GM20000 (cell line): Measurements from ENCODE around the gene PRR3.

ENCODE experiments used
- DNase-seq: peaks from one replicate; pipeline ENCODE4 v3.0.0; 2012; ENCODE audit warnings: low spot score
- TF ChIP-seq, protein P1 (sequence below): IDR thresholded peaks from 2 replicates; pipeline ENCODE4 v1.5.1; 2012; ENCODE audit warnings: mild to moderate bottlenecking, control low read depth; ENCODE audit errors: extremely low read depth, missing control alignments

Gene PRR3

DNA sequence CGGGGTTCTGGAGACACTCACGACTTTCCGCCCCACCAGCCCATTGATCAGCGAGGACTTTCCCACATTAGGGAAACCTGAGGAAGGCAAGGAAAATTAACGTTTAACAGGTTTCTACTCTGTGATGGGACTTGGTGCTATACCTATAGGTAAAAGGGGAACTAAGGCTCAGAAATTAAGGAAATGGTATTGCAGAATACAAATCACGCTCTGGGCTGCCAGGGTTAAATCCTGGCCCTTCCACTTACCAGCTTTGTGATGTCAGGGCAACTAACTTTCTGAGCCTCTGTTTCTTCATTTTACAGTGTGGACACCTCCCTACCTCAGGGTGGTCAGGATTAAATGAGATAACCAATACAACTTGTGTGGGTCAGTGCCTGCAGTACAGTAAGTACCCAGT is 9.6 kb upstream of the PRR3 start:
- TF ChIP-seq, protein P1, sequence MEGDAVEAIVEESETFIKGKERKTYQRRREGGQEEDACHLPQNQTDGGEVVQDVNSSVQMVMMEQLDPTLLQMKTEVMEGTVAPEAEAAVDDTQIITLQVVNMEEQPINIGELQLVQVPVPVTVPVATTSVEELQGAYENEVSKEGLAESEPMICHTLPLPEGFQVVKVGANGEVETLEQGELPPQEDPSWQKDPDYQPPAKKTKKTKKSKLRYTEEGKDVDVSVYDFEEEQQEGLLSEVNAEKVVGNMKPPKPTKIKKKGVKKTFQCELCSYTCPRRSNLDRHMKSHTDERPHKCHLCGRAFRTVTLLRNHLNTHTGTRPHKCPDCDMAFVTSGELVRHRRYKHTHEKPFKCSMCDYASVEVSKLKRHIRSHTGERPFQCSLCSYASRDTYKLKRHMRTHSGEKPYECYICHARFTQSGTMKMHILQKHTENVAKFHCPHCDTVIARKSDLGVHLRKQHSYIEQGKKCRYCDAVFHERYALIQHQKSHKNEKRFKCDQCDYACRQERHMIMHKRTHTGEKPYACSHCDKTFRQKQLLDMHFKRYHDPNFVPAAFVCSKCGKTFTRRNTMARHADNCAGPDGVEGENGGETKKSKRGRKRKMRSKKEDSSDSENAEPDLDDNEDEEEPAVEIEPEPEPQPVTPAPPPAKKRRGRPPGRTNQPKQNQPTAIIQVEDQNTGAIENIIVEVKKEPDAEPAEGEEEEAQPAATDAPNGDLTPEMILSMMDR: no peak
- DNase-seq: no peak

DNA sequence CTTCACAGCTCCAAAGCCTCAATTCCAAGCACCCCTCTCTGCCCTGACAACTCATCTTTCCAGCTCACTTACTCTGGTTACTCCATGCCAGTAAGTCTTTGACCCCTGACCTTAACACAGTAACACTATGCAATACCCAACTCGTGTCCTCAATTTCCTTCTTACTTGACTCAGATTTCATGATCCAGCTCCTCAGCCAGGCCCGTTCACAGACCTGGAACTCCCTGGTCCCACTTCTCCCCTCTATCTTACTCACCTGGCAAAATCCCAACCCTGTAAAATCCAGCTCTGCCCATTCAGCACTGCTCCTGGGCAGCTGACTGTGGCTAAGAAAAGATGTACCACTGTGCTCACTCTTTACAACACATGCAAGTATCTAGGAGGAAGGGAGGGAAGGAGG is 8.7 kb upstream of the PRR3 start:
- TF ChIP-seq, protein P1: no peak
- DNase-seq: no peak

DNA sequence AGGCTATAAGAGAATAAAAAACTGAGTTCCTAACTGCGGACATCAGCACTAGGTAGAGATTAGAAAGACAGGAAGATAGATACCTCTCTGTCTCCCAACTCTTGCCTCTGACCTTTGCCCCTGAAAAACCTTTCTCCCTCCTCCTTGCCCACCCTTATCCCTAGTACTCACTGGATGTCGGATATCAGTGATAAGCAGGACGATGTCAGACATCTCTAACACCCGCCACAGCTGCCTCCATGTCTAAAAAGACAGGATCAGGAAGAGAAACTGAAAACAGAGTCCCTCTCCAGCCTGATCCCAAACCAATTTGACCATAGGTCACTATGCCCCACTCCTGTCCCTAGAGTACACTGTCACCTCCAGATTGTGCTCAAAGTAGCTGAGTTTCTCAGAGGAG is 2.7 kb upstream of the PRR3 start:
- no peak for DNase-seq
- TF ChIP-seq, protein P1: no peak

DNA sequence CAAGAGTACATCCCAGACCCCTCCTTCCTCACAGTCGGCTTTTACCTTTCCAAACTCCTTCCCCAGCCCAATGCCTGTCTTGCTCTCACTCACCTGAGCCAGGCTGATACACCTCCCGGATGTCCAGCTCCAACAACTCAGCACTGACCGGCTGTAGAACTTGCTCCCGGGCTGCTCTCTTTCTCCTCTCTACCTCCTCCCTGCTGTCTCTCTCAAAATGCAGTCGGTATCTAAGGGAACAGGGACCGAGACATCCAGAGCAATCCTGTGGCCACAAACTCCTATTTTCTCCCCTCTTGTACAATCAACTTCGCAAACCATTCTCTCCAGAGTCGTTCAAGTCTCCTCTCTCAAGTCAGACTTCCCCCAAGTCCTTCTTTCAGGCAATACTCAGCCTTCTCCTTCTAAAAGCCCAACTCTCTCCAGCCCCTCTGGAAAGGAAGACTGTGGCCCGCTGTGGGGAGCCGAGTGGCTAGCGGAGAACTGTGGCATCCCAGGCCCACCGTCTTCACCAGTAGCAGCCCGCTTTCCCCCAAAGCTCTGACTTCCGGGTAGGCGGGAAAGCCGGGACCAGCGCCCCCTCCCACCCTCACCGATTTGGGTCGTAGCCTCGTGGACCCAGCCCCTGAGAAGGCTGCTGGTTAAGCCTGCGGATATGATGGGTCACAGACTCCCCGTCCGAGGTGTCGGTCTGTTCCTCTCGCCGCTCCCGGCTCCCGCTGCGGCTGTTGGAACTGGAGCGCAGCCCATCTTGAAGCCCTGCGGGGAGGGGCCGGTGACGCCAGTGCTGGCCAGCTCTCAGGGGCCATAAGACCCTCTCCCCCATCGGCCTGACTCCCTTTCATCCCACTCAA is 1.9 kb upstream of the PRR3 start:
- TF ChIP-seq, protein P1: no peak
- no peak for DNase-seq

DNA sequence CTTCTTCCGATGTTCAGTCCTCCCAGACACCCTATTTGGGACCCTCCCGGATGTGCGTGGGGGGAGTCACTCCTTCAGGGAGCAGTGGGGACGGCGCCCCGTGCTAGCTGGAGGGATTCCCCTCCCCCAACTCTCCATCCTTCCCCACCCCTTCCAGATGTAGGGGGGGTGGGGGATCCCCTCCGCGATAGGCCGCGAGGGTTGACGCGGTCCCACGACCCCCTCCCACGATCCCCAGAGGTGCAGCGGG is 1.4 kb upstream of the PRR3 start:
- TF ChIP-seq, protein P1: no peak

DNA sequence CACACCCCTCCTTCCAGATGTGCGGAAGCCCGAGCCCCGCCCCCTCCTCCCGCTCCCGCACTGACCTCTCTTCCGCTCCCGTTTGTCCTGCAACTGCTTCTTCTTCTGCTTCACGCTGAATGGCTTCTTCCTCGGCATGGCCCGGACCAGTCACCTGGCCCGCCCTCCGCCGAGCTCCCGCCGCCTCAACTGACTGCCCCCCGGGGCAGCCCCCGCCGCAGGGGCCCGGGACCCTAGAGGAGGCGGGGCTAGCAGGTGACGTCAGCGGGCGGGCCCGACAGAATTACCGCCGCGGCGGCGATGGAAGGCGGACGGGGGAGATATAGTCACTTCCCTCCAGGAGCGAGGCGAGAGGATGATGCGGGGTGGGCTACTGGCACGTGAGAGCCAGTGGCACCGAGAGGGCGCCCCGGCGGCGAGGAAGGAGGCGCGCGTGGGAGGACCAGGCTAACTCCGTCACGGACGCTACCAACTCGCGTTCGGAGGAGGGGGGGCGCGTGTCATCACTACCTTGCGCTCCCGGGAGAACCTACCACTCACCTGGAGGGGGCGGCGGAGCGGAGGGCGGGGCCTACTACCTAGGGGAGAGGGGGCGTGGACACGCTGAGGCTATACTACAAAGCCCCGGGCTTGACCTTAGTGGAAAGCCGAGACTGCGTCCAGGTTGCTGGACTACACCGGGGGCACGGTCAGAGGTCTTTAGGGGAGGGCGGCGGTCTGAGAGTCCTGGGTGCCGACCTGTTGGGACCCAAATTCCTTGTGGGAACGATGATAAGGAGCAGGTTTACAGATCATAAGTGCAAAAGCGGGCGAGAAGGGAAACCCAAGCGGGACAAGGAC is 809 bp upstream of the PRR3 start, which contains the start of gene GNL1:
TSS of gene GNL1 (minus strand) at position 424 of the 840 bp plus-strand sequence. CDS start at position 138, 286 bp downstream.
- DNase-seq: peak; percentile 92
- TF ChIP-seq, protein P1: no peak

More for the DNA sequence above, 1.4 kb upstream of the PRR3 start:
- no peak for DNase-seq

DNA sequence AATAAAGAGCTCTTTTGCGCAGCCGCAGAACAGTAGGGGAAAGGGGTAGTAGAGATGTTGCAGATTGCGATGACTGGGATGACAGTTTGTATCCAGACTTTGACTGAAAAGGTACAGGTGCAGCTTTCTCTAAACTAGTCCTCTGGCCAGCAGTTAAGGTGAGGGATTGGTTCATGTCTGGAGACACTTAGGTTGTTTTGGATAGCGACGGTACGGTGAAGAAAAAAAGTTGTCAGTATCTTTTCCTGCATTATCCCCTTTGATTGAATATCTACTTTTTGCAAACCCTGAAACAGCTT is 537 bp downstream of the PRR3 start:
- DNase-seq: peak; percentile 52
- TF ChIP-seq, protein P1: no peak
